MM.1S (cell line): ENCODE results near the gene RBM23.
"Not testable (repeated sequence)": the region's sequence is repeated elsewhere in the genome, so short reads cannot be mapped to it uniquely, and the experiment has no call there.

Source experiments
- DNase-seq: peaks from one replicate; pipeline ENCODE4 v3.0.0-alpha.2; 2015
- H2AFZ ChIP-seq: fragments of 300-600 bp; sonication (generic); 2 replicates; pipeline ENCODE4 v1.6.0; 2016; ENCODE audit warnings: antibody characterized with exemption, low read length
- H3F3A ChIP-seq: fragments of 300-600 bp; sonication (generic); 2 replicates; pipeline ENCODE4 v1.6.1; 2016; ENCODE audit warnings: mild to moderate bottlenecking, antibody characterized with exemption, low read length, moderate library complexity, mixed read lengths; ENCODE audit not compliant: insufficient read depth
- H3K27ac ChIP-seq: fragments of 300-600 bp; sonication (generic); 2 replicates; pipeline ENCODE4 v1.5.1; 2016; ENCODE audit warnings: mild to moderate bottlenecking, low read length
- H3K27me3 ChIP-seq: fragments of 300-600 bp; sonication (generic); replicated peaks from 2 replicates; pipeline ENCODE4 v1.6.0; 2016; ENCODE audit warnings: low read length; ENCODE audit not compliant: insufficient read depth
- H3K36me3 ChIP-seq: fragments of 300-600 bp; sonication (generic); replicated peaks from 2 replicates; pipeline ENCODE4 v1.6.1; 2016; ENCODE audit warnings: mild to moderate bottlenecking, low read length, mixed read lengths; ENCODE audit not compliant: insufficient read depth
- H3K4me1 ChIP-seq: fragments of 300-600 bp; sonication (generic); 2 replicates; pipeline ENCODE4 v1.6.1; 2016; ENCODE audit warnings: low read length, mixed read lengths
- H3K4me2 ChIP-seq: fragments of 300-600 bp; sonication (generic); 2 replicates; pipeline ENCODE4 v1.6.0; 2016; ENCODE audit warnings: low read depth, low read length
- H3K4me3 ChIP-seq: fragments of 300-600 bp; sonication (generic); 2 replicates; pipeline ENCODE4 v1.5.1; 2016; ENCODE audit warnings: low read length, mixed read lengths
- H3K79me2 ChIP-seq: fragments of 300-600 bp; sonication (generic); 2 replicates; pipeline ENCODE4 v1.6.1; 2016; ENCODE audit warnings: mixed run types, low read length, mixed read lengths
- H3K9ac ChIP-seq: fragments of 300-600 bp; sonication (generic); 2 replicates; pipeline ENCODE4 v1.6.1; 2016; ENCODE audit warnings: low read length, mixed read lengths
- H3K9me2 ChIP-seq: fragments of 300-600 bp; sonication (generic); replicated peaks from 2 replicates; pipeline ENCODE4 v1.6.1; 2016; ENCODE audit warnings: mild to moderate bottlenecking, low read length, mixed read lengths; ENCODE audit not compliant: insufficient read depth
- H3K9me3 ChIP-seq: fragments of 300-600 bp; sonication (generic); replicated peaks from 2 replicates; pipeline ENCODE4 v1.6.1; 2016; ENCODE audit warnings: mild to moderate bottlenecking, low read length, mixed read lengths; ENCODE audit not compliant: insufficient read depth
- H4K20me1 ChIP-seq: fragments of 300-600 bp; sonication (generic); 2 replicates; pipeline ENCODE4 v1.6.1; 2016; ENCODE audit warnings: mild to moderate bottlenecking, low read length, moderate library complexity, mixed read lengths; ENCODE audit not compliant: insufficient read depth
- EZH2 ChIP-seq: fragments of 300-600 bp; sonication (generic); optimal IDR thresholded peaks from 2 replicates; pipeline ENCODE3; 2017; ENCODE audit warnings: low read depth, mild to moderate bottlenecking, antibody characterized with exemption, low read length, mixed read lengths
- EZH2phosphoT487 ChIP-seq: fragments of 300-600 bp; sonication (generic); IDR thresholded peaks from 2 replicates; pipeline ENCODE4 v1.6.1; 2018; ENCODE audit warnings: antibody characterized with exemption, low read length
- TF ChIP-seq, protein P1 (sequence below): fragments of 300-600 bp; sonication (generic); IDR thresholded peaks from 2 replicates; pipeline ENCODE4 v1.5.1; 2016; ENCODE audit warnings: antibody characterized with exemption, low read length, mixed read lengths

RBM23 gene

DNA sequence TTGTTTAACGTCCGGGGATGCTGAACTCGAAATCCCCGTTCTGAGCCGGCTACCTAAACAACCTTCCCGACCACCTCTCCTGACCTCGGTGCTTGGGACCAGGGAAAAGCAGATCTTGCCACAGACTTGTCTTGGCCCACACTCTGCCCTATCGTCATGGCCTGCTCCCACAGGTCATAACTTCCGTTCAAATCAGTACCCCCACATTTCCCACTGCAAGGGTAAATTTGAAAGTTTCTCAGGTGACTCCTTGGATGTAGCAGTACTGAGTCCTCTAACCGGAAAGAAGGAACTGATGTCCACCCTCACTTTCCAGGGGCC, 612 bp upstream of the RBM23 start:
- H3K9me2 ChIP-seq = no peaks in the 10 kb centered on the region
- H3F3A ChIP-seq = 0 out of 2 replicates have a peak, but pooled peaks cover 6% of the 10 kb centered on the region
- no peak for TF ChIP-seq EZH2phosphoT487
- TF ChIP-seq, protein P1, sequence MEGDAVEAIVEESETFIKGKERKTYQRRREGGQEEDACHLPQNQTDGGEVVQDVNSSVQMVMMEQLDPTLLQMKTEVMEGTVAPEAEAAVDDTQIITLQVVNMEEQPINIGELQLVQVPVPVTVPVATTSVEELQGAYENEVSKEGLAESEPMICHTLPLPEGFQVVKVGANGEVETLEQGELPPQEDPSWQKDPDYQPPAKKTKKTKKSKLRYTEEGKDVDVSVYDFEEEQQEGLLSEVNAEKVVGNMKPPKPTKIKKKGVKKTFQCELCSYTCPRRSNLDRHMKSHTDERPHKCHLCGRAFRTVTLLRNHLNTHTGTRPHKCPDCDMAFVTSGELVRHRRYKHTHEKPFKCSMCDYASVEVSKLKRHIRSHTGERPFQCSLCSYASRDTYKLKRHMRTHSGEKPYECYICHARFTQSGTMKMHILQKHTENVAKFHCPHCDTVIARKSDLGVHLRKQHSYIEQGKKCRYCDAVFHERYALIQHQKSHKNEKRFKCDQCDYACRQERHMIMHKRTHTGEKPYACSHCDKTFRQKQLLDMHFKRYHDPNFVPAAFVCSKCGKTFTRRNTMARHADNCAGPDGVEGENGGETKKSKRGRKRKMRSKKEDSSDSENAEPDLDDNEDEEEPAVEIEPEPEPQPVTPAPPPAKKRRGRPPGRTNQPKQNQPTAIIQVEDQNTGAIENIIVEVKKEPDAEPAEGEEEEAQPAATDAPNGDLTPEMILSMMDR = no peak
- TF ChIP-seq EZH2 = no peak
- no peaks in the 10 kb centered on the region for H3K9me3 ChIP-seq
- H3K4me1 ChIP-seq = peaks cover 11% of the 10 kb centered on the region; the same call in 1 of the 2 replicates
- no peaks in the 10 kb centered on the region for H4K20me1 ChIP-seq
- DNase-seq = no peak
- peak overlapping the region; percentile 60; the same call in 1 of the 2 replicates for H3K9ac ChIP-seq
- H3K27me3 ChIP-seq = no peaks in the 10 kb centered on the region
- H3K79me2 ChIP-seq = peaks cover 41% of the 10 kb centered on the region
- peak overlapping the region; percentile 82 for H3K27ac ChIP-seq
- H2AFZ ChIP-seq = peak overlapping the region; percentile 42; the same call in 1 of the 2 replicates
- H3K4me2 ChIP-seq = peak overlapping the region; percentile 76; the same call in 1 of the 2 replicates
- H3K36me3 ChIP-seq = no peaks in the 10 kb centered on the region
- H3K4me3 ChIP-seq = peak overlapping the region; percentile 56

DNA sequence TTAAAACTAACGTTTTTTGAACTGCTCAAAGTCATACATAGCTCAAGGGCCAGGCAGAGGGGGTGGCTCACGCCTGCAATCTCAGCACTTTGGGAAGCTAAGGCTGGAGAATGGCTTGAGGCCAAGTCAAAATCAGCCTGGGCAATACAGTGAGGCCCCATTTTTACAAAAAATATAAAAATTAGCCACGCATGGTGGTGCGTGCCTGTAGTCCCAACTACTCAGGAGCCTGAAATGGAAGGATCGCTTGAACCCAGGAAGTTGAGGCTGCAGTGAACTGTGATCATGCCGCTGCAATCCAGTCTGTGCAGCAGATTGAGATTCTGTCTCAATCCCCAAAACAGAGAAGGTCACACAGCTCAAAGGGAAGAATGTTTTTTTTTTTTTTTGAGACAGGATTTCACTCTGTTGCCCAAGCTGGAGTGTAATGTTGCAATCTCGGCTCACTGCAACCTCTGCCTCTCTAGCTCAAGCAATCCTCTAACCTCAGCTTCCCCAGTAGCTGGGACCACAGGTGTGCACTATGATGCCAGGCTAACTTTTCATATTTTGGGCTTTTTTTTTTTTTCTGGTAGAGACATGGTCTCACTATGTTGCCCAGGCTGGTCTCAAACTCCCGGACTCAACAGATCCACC, 2.9 kb downstream of the RBM23 start:
- Histone ChIP-seq H4K20me1 (no peaks in the 10 kb centered on the region), H3K4me1 (peaks cover 11% of the 10 kb centered on the region; the same call in 1 of the 2 replicates), H3K4me3 (no peak overlapping the region), H3K79me2 (peaks cover 68% of the 10 kb centered on the region), H3K27ac (no peak overlapping the region), H3K4me2 (no peak overlapping the region), H3F3A (0 out of 2 replicates have a peak, but pooled peaks cover 6% of the 10 kb centered on the region), H3K9me2 (no peaks in the 10 kb centered on the region), H3K9me3 (no peaks in the 10 kb centered on the region), H3K27me3 (no peaks in the 10 kb centered on the region), H3K9ac (no peak overlapping the region), H3K36me3 (no peaks in the 10 kb centered on the region), H2AFZ (no peak overlapping the region)
- no peak for DNase-seq
- TF ChIP-seq EZH2phosphoT487 (no peak), EZH2 (no peak)
- TF ChIP-seq, protein P1 = no peak

DNA sequence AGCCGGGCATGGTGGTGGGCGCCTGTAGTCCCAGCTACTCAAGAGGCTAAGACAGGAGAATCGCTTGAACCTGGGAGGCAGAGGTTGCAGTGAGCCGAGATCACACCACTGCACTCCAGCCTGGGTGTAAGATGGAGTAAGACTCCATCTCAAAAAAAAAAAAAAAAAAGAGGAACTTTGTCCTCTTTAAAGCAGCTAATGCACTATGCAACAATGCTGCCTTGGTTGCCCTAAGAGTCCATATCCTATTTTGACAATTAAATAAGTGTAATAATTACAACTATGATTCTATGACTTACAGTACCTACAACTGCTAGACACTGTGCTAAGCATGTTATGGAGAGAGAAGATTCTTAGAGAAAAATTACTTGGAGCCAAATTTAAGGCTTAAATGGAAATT, 4.1 kb downstream of the RBM23 start:
- H3K9ac ChIP-seq, H3K4me1 ChIP-seq, H3K9me3 ChIP-seq, H3K9me2 ChIP-seq, H3K27me3 ChIP-seq, H2AFZ ChIP-seq, H3K36me3 ChIP-seq, H3F3A ChIP-seq, DNase-seq, H3K4me3 ChIP-seq, H3K4me2 ChIP-seq, H4K20me1 ChIP-seq, H3K27ac ChIP-seq: not testable (repeated sequence)
- H3K79me2 ChIP-seq = peaks cover 71% of the 10 kb centered on the region

DNA sequence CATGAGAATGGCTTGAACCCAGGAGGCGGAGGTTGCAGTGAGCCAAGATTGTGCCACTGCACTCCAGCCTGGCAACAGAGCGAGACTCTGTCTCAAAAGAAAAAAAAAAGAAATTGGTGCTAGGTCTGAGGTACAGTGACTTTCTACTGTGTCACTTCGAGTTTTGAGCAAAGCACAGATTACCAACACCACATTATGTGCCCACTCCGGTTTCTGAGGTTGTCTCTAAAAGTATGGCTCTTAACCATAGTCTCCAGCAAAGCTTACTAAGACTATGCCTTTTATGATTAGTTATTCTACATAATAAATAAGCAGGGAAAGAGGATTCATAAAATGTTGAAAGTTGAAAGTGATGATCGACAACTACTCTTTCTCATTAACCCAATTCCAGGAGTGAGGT, 8.0 kb downstream of the RBM23 start:
- TF ChIP-seq EZH2phosphoT487 = no peak
- TF ChIP-seq, protein P1 = no peak
- TF ChIP-seq EZH2 = no peak
- no peaks in the 10 kb centered on the region for H3K9me3 ChIP-seq
- no peak overlapping the region for H3K4me3 ChIP-seq
- no peaks in the 10 kb centered on the region for H3K36me3 ChIP-seq
- H3K9ac ChIP-seq = no peak overlapping the region
- no peaks in the 10 kb centered on the region for H3K27me3 ChIP-seq
- H4K20me1 ChIP-seq = no peaks in the 10 kb centered on the region
- no peaks in the 10 kb centered on the region for H3K4me1 ChIP-seq
- no peaks in the 10 kb centered on the region for H3F3A ChIP-seq
- no peaks in the 10 kb centered on the region for H3K9me2 ChIP-seq
- H2AFZ ChIP-seq = no peak overlapping the region
- H3K4me2 ChIP-seq = no peak overlapping the region
- peaks cover 43% of the 10 kb centered on the region for H3K79me2 ChIP-seq
- H3K27ac ChIP-seq = no peak overlapping the region
- no peak for DNase-seq
